ENCODE measurements around the gene TMOD3. TPM values are rescaled to one million over a fixed set of nuclear protein-coding genes. Genes with fewer than 3 reads are reported as not detected.

Gene TMOD3
- total and polyA plus RNA-seq, 2 experiments from 2014 or later = 26.1 to 29.9 TPM

DNA sequence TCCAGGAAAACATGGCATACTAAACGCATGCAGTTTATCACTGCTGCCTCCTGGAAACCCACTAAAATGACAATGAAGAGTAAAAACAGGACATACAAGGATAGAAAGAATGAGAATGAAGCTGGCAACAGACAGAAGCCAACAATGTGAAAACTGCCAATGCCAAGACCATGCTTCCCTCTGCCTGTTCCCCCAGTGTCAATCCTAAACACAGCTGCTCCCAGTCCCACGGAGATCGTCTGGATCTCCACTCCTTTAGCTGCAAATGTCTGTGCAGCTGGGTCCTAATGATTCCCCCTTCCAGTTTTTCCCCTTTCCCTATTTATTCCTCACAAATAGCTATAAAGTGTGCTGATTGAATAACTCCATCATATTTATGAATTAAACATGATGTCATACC, 126.1 kb downstream of the TMOD3 start:
- ATAC-seq (no peak), DNase-seq (ENCODE audit: low spot score) (no peak)
- Histone ChIP-seq H3K4me3 (no peak overlapping the region), H3K4me2 (no peak overlapping the region), H3K36me3 (ENCODE audit: insufficient read depth) (peaks cover 66% of the 10 kb centered on the region), H3F3A (replicated peaks; ENCODE audit: low read depth) (no peaks in the 10 kb centered on the region), H4K20me1 (replicated peaks; ENCODE audit: insufficient read depth) (no peaks in the 10 kb centered on the region; the same call in none of the 2 replicates), H3K9me2 (ENCODE audit: insufficient read depth) (no peaks in the 10 kb centered on the region), H3K27me3 (ENCODE audit: insufficient read depth) (no peaks in the 10 kb centered on the region), H3K27ac (ENCODE audit: low read depth) (no peak overlapping the region), H2AFZ (no peak overlapping the region), H3K4me1 (ENCODE audit: insufficient read depth) (no peaks in the 10 kb centered on the region), H3K79me2 (replicated peaks; ENCODE audit: insufficient read depth) (no peaks in the 10 kb centered on the region)
- Mint-ChIP-seq H3K36me3 (ENCODE audit: low read depth) (peaks cover 75% of the 10 kb centered on the region), H3K27ac (no peak overlapping the region), H3K9me3 (no peaks in the 10 kb centered on the region), H3K27me3 (ENCODE audit: insufficient read depth, low read depth, poor library complexity) (peaks cover 2% of the 10 kb centered on the region), H3K4me1 (no peaks in the 10 kb centered on the region), H3K4me3 (no peak overlapping the region)
- TF ChIP-seq JUNB (IDR thresholded peaks at IDR 0.05; ENCODE audit: unreplicated experiment) = no peak
- TF ChIP-seq, protein P1, sequence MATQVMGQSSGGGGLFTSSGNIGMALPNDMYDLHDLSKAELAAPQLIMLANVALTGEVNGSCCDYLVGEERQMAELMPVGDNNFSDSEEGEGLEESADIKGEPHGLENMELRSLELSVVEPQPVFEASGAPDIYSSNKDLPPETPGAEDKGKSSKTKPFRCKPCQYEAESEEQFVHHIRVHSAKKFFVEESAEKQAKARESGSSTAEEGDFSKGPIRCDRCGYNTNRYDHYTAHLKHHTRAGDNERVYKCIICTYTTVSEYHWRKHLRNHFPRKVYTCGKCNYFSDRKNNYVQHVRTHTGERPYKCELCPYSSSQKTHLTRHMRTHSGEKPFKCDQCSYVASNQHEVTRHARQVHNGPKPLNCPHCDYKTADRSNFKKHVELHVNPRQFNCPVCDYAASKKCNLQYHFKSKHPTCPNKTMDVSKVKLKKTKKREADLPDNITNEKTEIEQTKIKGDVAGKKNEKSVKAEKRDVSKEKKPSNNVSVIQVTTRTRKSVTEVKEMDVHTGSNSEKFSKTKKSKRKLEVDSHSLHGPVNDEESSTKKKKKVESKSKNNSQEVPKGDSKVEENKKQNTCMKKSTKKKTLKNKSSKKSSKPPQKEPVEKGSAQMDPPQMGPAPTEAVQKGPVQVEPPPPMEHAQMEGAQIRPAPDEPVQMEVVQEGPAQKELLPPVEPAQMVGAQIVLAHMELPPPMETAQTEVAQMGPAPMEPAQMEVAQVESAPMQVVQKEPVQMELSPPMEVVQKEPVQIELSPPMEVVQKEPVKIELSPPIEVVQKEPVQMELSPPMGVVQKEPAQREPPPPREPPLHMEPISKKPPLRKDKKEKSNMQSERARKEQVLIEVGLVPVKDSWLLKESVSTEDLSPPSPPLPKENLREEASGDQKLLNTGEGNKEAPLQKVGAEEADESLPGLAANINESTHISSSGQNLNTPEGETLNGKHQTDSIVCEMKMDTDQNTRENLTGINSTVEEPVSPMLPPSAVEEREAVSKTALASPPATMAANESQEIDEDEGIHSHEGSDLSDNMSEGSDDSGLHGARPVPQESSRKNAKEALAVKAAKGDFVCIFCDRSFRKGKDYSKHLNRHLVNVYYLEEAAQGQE (IDR thresholded peaks at IDR 0.05; ENCODE audit: unreplicated experiment) = no peak
- no peak for TF ChIP-seq NANOG (IDR thresholded peaks at IDR 0.05; ENCODE audit: borderline replicate concordance)
- TF ChIP-seq ETS1 (IDR thresholded peaks at IDR 0.05) = no peak
- no peak for TF ChIP-seq STAT1 (IDR thresholded peaks at IDR 0.05; ENCODE audit: unreplicated experiment)
- TF ChIP-seq EZH2 (IDR thresholded peaks at IDR 0.05; ENCODE audit: low read depth, unreplicated experiment) = no peak
- no peak for TF ChIP-seq CTCF (conservative IDR thresholded peaks at IDR 0.05; ENCODE audit: low read depth in 2 of 2)
- no peak for TF ChIP-seq EZH2phosphoT487 (IDR thresholded peaks at IDR 0.05; ENCODE audit: unreplicated experiment)
- TF ChIP-seq ZNF331 (CRISPR knock-in tag; IDR thresholded peaks at IDR 0.05; ENCODE audit: low read depth) = no peak
- TF ChIP-seq ZNF114 (CRISPR knock-in tag; IDR thresholded peaks at IDR 0.05) = no peak
- TF ChIP-seq POLR2AphosphoS5 (IDR thresholded peaks at IDR 0.05; ENCODE audit: low read depth) = no peak
- TF ChIP-seq, protein P2, sequence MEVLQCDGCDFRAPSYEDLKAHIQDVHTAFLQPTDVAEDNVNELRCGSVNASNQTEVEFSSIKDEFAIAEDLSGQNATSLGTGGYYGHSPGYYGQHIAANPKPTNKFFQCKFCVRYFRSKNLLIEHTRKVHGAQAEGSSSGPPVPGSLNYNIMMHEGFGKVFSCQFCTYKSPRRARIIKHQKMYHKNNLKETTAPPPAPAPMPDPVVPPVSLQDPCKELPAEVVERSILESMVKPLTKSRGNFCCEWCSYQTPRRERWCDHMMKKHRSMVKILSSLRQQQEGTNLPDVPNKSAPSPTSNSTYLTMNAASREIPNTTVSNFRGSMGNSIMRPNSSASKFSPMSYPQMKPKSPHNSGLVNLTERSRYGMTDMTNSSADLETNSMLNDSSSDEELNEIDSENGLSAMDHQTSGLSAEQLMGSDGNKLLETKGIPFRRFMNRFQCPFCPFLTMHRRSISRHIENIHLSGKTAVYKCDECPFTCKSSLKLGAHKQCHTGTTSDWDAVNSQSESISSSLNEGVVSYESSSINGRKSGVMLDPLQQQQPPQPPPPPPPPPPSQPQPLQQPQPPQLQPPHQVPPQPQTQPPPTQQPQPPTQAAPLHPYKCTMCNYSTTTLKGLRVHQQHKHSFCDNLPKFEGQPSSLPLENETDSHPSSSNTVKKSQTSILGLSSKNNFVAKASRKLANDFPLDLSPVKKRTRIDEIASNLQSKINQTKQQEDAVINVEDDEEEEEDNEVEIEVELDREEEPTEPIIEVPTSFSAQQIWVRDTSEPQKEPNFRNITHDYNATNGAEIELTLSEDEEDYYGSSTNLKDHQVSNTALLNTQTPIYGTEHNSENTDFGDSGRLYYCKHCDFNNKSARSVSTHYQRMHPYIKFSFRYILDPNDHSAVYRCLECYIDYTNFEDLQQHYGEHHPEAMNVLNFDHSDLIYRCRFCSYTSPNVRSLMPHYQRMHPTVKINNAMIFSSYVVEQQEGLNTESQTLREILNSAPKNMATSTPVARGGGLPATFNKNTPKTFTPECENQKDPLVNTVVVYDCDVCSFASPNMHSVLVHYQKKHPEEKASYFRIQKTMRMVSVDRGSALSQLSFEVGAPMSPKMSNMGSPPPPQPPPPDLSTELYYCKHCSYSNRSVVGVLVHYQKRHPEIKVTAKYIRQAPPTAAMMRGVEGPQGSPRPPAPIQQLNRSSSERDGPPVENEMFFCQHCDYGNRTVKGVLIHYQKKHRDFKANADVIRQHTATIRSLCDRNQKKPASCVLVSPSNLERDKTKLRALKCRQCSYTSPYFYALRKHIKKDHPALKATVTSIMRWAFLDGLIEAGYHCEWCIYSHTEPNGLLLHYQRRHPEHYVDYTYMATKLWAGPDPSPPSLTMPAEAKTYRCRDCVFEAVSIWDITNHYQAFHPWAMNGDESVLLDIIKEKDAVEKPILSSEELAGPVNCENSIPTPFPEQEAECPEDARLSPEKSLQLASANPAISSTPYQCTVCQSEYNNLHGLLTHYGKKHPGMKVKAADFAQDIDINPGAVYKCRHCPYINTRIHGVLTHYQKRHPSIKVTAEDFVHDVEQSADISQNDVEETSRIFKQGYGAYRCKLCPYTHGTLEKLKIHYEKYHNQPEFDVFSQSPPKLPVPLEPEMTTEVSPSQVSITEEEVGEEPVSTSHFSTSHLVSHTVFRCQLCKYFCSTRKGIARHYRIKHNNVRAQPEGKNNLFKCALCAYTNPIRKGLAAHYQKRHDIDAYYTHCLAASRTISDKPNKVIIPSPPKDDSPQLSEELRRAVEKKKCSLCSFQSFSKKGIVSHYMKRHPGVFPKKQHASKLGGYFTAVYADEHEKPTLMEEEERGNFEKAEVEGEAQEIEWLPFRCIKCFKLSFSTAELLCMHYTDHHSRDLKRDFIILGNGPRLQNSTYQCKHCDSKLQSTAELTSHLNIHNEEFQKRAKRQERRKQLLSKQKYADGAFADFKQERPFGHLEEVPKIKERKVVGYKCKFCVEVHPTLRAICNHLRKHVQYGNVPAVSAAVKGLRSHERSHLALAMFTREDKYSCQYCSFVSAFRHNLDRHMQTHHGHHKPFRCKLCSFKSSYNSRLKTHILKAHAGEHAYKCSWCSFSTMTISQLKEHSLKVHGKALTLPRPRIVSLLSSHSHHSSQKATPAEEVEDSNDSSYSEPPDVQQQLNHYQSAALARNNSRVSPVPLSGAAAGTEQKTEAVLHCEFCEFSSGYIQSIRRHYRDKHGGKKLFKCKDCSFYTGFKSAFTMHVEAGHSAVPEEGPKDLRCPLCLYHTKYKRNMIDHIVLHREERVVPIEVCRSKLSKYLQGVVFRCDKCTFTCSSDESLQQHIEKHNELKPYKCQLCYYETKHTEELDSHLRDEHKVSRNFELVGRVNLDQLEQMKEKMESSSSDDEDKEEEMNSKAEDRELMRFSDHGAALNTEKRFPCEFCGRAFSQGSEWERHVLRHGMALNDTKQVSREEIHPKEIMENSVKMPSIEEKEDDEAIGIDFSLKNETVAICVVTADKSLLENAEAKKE (CRISPR knock-in tag; IDR thresholded peaks at IDR 0.05) = no peak
- TF ChIP-seq CREB1 (CRISPR knock-in tag; IDR thresholded peaks at IDR 0.05; ENCODE audit: low read depth) = no peak

Data from GM23338 (cell line).